Inflammatory macrophage treated with lipopolysaccharide for 4 hours (primary cell): ENCODE results near the gene IL1RAPL1.

Experiments
- DNase-seq: peaks from one replicate; pipeline ENCODE4 v3.0.0-alpha.2; 2020

The IL1RAPL1 gene

DNA sequence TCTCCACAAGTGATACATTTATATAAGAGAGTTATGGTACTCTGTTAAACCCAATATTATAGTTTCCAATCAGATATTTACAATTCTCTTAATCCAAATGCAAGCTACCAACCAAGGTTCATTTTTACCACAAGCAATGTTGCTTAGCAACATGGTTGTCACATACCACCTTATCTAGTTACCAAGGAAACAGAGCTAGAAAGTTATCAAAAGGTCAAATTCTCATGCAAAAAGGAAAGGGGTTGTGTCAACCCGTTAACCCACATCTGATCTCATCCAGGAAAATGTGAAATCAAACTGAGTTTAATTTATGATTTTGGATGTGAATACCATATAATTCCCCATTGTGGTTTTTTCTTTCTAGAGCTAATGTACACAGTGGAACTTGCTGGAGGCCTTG, 1354.0 kb downstream of the IL1RAPL1 start:
- no peak for DNase-seq

DNA sequence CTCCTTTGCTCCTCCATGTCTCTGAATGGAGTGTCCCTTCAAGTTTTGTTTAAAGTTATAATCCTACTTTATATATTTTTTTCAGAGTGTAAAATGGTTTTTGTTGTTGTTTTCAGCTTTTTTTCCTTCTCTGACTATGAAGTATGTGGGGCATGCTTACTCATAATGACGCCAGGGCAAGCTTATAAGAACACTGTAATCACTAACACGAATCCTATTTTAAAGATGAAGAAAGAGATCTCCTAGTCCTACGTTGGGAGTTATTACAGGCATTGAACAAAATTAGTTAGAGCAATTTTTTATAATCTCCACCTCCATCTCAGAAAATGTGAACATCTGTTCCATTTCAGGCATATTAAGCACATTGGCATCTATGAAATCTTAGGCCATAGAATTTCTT, 1360.0 kb downstream of the IL1RAPL1 start:
- DNase-seq = no peak

DNA sequence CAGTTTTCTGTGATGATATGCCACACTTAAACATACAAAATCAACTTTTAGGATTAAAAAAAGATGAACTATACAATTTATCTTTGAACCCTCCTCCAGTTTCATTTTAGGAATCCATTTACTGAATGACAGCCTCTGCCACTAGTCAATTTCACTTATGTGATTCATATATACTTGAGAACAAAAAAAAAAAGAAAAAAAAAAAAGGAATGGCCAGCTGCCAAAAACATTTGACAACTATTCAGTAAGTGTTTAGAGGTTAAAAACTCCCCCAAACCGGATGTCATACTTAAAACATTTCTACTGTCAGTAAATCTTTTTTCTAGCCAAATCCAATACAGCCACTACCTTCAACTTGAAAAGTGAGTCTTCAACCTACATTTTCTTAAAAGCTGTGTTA, 1361.4 kb downstream of the IL1RAPL1 start:
- no peak for DNase-seq

DNA sequence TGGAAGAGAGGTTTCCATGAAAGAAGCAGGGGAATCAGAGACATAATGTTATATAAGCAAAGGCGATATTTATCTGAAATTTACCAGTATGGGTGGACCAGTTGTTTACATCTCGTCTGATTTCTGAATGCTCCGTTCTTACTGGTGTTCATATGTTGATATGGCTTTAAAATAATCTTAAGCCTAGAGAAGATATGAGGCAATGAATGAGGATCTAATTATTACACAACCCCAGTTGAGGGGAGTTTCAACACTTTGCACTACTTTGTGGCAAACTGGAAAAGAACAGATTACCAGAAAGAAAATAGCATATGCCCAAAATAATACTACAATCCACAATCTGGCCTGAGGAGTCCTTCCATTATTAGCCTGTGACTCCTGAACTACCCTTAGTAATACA, 1364.8 kb downstream of the IL1RAPL1 start:
- DNase-seq = no peak

DNA sequence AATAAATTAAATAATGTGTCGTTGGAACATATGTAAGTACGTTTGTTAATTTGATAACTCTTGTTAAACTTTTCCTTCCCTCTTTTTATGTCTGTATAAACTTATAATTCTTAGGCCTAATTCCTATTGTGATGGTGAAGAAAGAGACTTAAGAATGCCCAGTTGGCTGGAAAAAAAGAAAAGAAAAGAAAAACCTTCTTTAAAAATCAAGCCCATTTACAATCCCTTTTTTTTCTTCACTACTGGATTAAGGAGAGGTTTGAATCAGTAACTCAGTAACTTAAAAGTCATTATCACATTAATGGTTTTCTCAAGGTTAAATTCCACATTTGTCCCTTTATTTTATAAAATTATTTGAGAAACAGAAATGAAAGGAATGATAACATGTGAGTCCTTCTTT, 1374.8 kb downstream of the IL1RAPL1 start:
- no peak for DNase-seq

GRCh38 chrX:29965634-29966033, 1378.4 kb downstream of the IL1RAPL1 start:
- DNase-seq = no peak

GRCh38 chrX:29992083-29992482, 1404.8 kb downstream of the IL1RAPL1 start:
- no peak for DNase-seq

- no peak for DNase-seq
These were observed 1418.6 kb downstream of the IL1RAPL1 start for GRCh38 chrX:30005813-30006212.
